Daoy (cell line): ENCODE measurements around the gene FREM2. TPM values are rescaled to one million over a fixed set of nuclear protein-coding genes. Genes with fewer than 3 reads are reported as not detected.

Source experiments
- DNase-seq: peaks from one replicate; pipeline ENCODE4 v3.0.0-alpha.2; 2015; ENCODE audit warnings: low read depth
- total RNA-seq: library from RNA; depleted of rRNA; stranded (reverse); fragments of >200 nt; shearing (Covaris generic); gene quantifications from 2 replicates; pipeline ENCODE4 v1.2.3, GENCODE V29; 2014

The FREM2 gene
- total RNA-seq, 1 experiment from 2014 or later: under 0.01 TPM

- no peak for DNase-seq
These were observed 139.4 kb downstream of the FREM2 start for GRCh38 chr13:38826182-38826813.

GRCh38 chr13:38830442-38831045, 143.7 kb downstream of the FREM2 start:
- DNase-seq: no peak

- no peak for DNase-seq
These were observed 157.7 kb downstream of the FREM2 start for GRCh38 chr13:38844581-38844980.

GRCh38 chr13:38848360-38848759, 161.5 kb downstream of the FREM2 start:
- no peak for DNase-seq

- DNase-seq: no peak
These were observed 162.4 kb downstream of the FREM2 start for GRCh38 chr13:38849315-38849714.

- DNase-seq: no peak
These were observed 164.2 kb downstream of the FREM2 start for GRCh38 chr13:38850868-38851626.

GRCh38 chr13:38854226-38854625, 167.3 kb downstream of the FREM2 start:
- no peak for DNase-seq

- DNase-seq: no peak
These were observed 169.2 kb downstream of the FREM2 start for GRCh38 chr13:38856065-38856464.

- DNase-seq: no peak
These were observed 175.6 kb downstream of the FREM2 start for GRCh38 chr13:38862443-38862842.

- DNase-seq: no peak
These were observed 176.7 kb downstream of the FREM2 start for GRCh38 chr13:38863536-38863935.

- no peak for DNase-seq
These were observed 179.8 kb downstream of the FREM2 start for GRCh38 chr13:38866649-38867048.

GRCh38 chr13:38868399-38868798, 181.5 kb downstream of the FREM2 start:
- no peak for DNase-seq

GRCh38 chr13:38868870-38869269, 182.0 kb downstream of the FREM2 start:
- no peak for DNase-seq

GRCh38 chr13:38871275-38871674, 184.4 kb downstream of the FREM2 start:
- no peak for DNase-seq

GRCh38 chr13:38872693-38873092, 185.8 kb downstream of the FREM2 start:
- peak; percentile 17 for DNase-seq

- DNase-seq: no peak
These were observed 188.5 kb downstream of the FREM2 start for GRCh38 chr13:38875186-38875875.

- no peak for DNase-seq
These were observed 192.4 kb downstream of the FREM2 start for GRCh38 chr13:38879278-38879677.

- DNase-seq: no peak
These were observed 192.9 kb downstream of the FREM2 start for GRCh38 chr13:38879786-38880185.

- no peak for DNase-seq
These were observed 193.5 kb downstream of the FREM2 start for GRCh38 chr13:38880397-38880796.

- no peak for DNase-seq
These were observed 196.9 kb downstream of the FREM2 start for GRCh38 chr13:38883783-38884182.

- no peak for DNase-seq
These were observed 201.4 kb downstream of the FREM2 start for GRCh38 chr13:38888309-38888708.

- no peak for DNase-seq
These were observed 208.2 kb downstream of the FREM2 start for GRCh38 chr13:38895075-38895474.
